Astrocyte of the spinal cord (primary cell): ENCODE data around the gene CCDC50.

Experiments
- DNase-seq: peaks from one replicate; pipeline ENCODE4 v3.0.0; 2011; ENCODE audit warnings: low read depth, low spot score
- H3K4me3 ChIP-seq: 2 replicates; pipeline ENCODE4 v1.5.1; 2011; ENCODE audit warnings: low read depth, mild to moderate bottlenecking, low read length, moderate library complexity
- in situ Hi-C: cut with HindIII; loops from 2 replicates; pipeline ENCODE4 v1.10.0; 2017; ENCODE audit warnings: low sequenced_read_pairs
- TF ChIP-seq, protein P1 (sequence below): IDR thresholded peaks from 2 replicates; pipeline ENCODE4 v1.5.1; 2012; ENCODE audit warnings: low read depth, mild to moderate bottlenecking, low read length, inconsistent platforms

Gene CCDC50

DNA sequence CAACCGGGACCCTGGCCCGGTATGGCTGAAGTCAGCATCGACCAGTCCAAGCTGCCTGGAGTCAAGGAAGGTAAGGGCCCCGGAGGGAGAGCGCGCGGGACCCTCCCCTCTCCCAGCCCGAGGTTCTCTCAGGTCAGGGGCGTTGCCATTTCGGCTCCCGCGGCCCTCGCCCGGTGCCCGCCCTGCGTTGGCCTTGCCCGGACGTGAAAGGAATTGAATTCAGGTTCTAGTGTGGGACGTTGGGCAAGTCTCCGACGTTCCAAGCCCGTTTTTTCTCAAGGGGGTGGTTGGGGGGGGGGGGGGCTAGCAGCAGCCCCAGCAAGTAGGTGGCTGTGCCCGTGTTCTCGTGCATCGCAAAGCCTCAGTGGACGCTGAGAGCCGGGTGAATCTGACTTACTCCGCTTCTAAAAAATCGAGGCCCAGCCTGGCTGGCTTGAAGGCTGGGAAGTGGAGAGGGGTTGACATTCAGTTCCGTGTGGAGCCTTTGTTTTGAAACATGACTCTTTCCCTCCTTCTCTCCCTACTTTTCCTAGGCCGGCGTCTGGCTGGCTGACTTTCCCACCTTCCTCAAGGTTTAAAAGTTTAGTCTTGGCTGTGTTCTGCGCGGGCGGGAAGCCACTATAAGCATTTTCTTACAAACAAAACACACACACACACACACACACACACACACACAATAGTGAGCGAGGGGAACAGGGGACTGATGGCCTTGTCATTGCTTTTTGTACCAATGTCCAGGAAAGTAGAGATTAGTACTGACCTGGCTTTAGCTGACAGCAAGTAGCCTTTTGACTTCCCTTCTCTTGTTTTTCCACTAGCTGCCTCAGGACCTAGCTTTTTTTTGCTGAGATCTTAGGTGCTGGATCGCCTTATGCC lies 698 bp downstream of the CCDC50 start, which contains the start of gene UTS2B:
TSS of gene UTS2B (minus strand) at position 873 of the 876 bp plus-strand sequence. CDS start 48,337 bp downstream, outside the sequence.
- in situ Hi-C loops, result no loop called here
- DNase-seq, result peak; percentile 68
- TF ChIP-seq, protein P1, sequence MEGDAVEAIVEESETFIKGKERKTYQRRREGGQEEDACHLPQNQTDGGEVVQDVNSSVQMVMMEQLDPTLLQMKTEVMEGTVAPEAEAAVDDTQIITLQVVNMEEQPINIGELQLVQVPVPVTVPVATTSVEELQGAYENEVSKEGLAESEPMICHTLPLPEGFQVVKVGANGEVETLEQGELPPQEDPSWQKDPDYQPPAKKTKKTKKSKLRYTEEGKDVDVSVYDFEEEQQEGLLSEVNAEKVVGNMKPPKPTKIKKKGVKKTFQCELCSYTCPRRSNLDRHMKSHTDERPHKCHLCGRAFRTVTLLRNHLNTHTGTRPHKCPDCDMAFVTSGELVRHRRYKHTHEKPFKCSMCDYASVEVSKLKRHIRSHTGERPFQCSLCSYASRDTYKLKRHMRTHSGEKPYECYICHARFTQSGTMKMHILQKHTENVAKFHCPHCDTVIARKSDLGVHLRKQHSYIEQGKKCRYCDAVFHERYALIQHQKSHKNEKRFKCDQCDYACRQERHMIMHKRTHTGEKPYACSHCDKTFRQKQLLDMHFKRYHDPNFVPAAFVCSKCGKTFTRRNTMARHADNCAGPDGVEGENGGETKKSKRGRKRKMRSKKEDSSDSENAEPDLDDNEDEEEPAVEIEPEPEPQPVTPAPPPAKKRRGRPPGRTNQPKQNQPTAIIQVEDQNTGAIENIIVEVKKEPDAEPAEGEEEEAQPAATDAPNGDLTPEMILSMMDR, result no peak
- peak within 1 kb of the TSS; percentile 88 for H3K4me3 ChIP-seq

DNA sequence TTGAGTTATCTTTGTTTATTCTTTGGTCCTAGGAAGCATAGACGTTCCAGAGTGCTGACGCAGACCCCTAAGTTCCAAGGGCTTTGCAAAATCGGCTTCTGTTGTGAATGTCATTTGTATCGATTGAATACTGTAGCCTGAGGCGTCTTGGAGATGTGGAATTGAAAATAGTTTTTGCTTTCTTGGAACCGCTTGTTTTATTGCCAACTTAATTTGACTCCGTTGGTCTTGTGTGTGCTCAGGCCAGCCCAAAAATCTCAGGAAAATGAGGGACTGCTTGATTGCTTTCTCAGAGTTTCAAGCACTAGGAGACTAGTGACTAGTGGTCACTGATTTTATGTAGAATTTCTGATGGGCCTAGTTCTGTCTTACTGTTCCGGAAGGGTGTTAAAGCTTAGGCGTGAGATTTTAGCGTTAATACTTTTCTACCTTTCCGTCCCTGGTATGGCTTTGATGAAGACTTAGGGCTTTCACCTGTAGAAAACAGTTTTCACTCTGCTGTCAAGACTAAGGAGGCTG lies 1.4 kb downstream of the CCDC50 start:
- DNase-seq, result peak; percentile 84
- TF ChIP-seq, protein P1, result no peak
- in situ Hi-C loops, result no loop called here
- H3K4me3 ChIP-seq, result peak overlapping the region; percentile 88

- in situ Hi-C loops, result no loop called here
- peak; percentile 59 for DNase-seq
- TF ChIP-seq, protein P1, result no peak
- peak overlapping the region; percentile 88 for H3K4me3 ChIP-seq
Measured at GRCh38 chr3:191331388-191331787, 2.2 kb downstream of the CCDC50 start.

GRCh38 chr3:191333298-191333880 lies 4.2 kb downstream of the CCDC50 start:
- no peak for DNase-seq
- in situ Hi-C loops, result no loop called here
- H3K4me3 ChIP-seq, result no peak overlapping the region
- TF ChIP-seq, protein P1, result no peak

DNA sequence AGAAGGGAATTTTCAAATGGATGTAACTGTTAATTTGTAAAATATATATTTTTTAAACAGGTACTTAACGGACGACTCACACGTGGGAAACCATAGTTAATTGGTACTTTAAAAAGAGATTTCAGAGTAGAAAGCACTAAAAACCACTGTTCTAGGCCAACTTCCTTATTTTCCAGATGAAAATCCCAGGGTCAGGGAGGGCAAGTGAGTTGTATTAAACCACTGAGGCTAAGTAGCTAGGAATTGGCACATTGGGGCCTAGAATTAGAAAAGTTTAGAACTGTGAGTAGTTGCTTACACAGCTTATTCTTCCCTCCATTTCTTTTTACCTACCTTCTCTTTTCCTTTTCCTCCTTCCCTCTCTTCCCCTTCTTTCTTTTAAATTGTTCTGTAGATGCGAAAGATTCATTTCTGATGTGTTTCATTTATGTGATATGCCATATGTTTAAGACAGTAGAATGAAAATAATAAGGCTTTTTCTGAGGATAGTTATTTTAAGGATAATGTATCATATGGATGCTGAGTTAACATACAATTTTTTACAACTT lies 5.2 kb downstream of the CCDC50 start:
- in situ Hi-C loops, result no loop called here
- H3K4me3 ChIP-seq, result no peak overlapping the region
- no peak for DNase-seq
- TF ChIP-seq, protein P1, result no peak

DNA sequence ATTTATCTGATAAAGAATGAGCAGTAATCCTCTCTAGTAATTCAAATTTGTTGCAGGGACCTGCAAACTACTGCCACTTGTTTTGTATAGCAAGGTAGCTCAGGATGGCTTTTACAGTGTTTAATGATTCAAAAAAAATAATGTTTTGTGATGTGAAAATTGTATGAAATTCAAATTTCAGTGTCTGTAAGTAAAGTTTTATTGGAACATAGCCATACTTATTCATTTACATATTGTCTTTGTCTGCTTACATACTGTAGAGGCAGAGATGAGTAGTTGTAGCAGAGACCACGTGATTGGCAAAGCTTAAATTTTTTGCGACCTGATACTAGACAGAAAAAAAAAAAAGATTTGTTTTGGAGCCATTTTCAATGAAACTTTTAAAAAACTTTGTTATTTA lies 7.6 kb downstream of the CCDC50 start:
- in situ Hi-C loops, result no loop called here
- TF ChIP-seq, protein P1, result no peak
- H3K4me3 ChIP-seq, result no peak overlapping the region
- DNase-seq, result no peak
